ENCODE results near the gene CRYBB1.

GRCh38 chr22:26561756-26562417, 55.9 kb downstream of the CRYBB1 start:
- TF ChIP-seq, protein P1, sequence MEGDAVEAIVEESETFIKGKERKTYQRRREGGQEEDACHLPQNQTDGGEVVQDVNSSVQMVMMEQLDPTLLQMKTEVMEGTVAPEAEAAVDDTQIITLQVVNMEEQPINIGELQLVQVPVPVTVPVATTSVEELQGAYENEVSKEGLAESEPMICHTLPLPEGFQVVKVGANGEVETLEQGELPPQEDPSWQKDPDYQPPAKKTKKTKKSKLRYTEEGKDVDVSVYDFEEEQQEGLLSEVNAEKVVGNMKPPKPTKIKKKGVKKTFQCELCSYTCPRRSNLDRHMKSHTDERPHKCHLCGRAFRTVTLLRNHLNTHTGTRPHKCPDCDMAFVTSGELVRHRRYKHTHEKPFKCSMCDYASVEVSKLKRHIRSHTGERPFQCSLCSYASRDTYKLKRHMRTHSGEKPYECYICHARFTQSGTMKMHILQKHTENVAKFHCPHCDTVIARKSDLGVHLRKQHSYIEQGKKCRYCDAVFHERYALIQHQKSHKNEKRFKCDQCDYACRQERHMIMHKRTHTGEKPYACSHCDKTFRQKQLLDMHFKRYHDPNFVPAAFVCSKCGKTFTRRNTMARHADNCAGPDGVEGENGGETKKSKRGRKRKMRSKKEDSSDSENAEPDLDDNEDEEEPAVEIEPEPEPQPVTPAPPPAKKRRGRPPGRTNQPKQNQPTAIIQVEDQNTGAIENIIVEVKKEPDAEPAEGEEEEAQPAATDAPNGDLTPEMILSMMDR (IDR thresholded peaks at IDR 0.05) = no peak
- TF ChIP-seq POLR2AphosphoS5 (IDR thresholded peaks at IDR 0.05; ENCODE audit: low read depth, low read length) (no peak), SIN3A (IDR thresholded peaks at IDR 0.05; ENCODE audit: borderline replicate concordance, insufficient read depth, low read depth, low read length) (no peak)
- TF ChIP-seq, protein P2, sequence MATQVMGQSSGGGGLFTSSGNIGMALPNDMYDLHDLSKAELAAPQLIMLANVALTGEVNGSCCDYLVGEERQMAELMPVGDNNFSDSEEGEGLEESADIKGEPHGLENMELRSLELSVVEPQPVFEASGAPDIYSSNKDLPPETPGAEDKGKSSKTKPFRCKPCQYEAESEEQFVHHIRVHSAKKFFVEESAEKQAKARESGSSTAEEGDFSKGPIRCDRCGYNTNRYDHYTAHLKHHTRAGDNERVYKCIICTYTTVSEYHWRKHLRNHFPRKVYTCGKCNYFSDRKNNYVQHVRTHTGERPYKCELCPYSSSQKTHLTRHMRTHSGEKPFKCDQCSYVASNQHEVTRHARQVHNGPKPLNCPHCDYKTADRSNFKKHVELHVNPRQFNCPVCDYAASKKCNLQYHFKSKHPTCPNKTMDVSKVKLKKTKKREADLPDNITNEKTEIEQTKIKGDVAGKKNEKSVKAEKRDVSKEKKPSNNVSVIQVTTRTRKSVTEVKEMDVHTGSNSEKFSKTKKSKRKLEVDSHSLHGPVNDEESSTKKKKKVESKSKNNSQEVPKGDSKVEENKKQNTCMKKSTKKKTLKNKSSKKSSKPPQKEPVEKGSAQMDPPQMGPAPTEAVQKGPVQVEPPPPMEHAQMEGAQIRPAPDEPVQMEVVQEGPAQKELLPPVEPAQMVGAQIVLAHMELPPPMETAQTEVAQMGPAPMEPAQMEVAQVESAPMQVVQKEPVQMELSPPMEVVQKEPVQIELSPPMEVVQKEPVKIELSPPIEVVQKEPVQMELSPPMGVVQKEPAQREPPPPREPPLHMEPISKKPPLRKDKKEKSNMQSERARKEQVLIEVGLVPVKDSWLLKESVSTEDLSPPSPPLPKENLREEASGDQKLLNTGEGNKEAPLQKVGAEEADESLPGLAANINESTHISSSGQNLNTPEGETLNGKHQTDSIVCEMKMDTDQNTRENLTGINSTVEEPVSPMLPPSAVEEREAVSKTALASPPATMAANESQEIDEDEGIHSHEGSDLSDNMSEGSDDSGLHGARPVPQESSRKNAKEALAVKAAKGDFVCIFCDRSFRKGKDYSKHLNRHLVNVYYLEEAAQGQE (IDR thresholded peaks at IDR 0.05; ENCODE audit: insufficient read depth in 1 of 2, low read depth in 2 of 2, low read length in 1 of 2) = no peak

Measured in Panc1 (cell line).